K562 (cell line): Measurements from ENCODE around the gene ING1. TPM values are rescaled to one million over a fixed set of nuclear protein-coding genes. Genes with fewer than 3 reads are reported as not detected.

Experiments
- BACH1 ChIP-seq: fragments of 200-800 bp; sonication (Bioruptor generic); IDR thresholded peaks from 2 replicates; pipeline ENCODE4 v1.6.1; 2016; ENCODE audit warnings: missing genetic modification characterization, missing compliant biosample characterization
- CCNT2 ChIP-seq: IDR thresholded peaks from 2 replicates; pipeline ENCODE4 v1.6.1; 2011; ENCODE audit warnings: borderline replicate concordance, low read depth, mild to moderate bottlenecking, moderate library complexity, mixed read lengths, low read length; ENCODE audit not compliant: insufficient read length; ENCODE audit errors: extremely low read depth
- CEBPB ChIP-seq: fragments of 450-650 bp; IDR thresholded peaks from 2 replicates; pipeline ENCODE4 v1.6.1; 2016; ENCODE audit warnings: missing genetic modification characterization, missing compliant biosample characterization
- CHD1 ChIP-seq: fragments of 200-600 bp; sonication (generic); IDR thresholded peaks from one replicate; pipeline ENCODE4 v1.6.1; 2012; ENCODE audit warnings: mild to moderate bottlenecking, moderate library complexity, low read length, inconsistent platforms
- E2F8 ChIP-seq: fragments of 450-650 bp; IDR thresholded peaks from 2 replicates; pipeline ENCODE4 v1.7.1; 2018; ENCODE audit warnings: mild to moderate bottlenecking, low read depth; ENCODE audit not compliant: partially characterized antibody
- ETV6 ChIP-seq, 3 experiments: fragments of 150-350 bp in 1 of 3; sonication (generic) in 1 of 3; formaldehyde crosslinking in 1 of 3; IDR thresholded peaks; 2 replicates each; pipeline versions ENCODE4 v1.6.1 to v1.8.0; 2014 to 2022; ENCODE audit warnings: borderline replicate concordance in 2 of 3, low read depth in 2 of 3, antibody characterized with exemption in 1 of 3, low read length in 1 of 3, mild to moderate bottlenecking in 1 of 3, missing genetic modification reagents in 1 of 3
- FOS ChIP-seq: IDR thresholded peaks from 3 replicates; pipeline ENCODE4 v1.6.1; 2011; ENCODE audit not compliant: insufficient read length; ENCODE audit errors: extremely low read depth
- FOXA3 ChIP-seq, 2 experiments: fragments of 450-650 bp in 1 of 2; sonication (generic) in 1 of 2; formaldehyde crosslinking; IDR thresholded peaks in 1 of 2; conservative IDR thresholded peaks in 1 of 2; 2 replicates each; pipeline versions ENCODE4 v1.4.0 to v1.8.0; 2020 to 2022; ENCODE audit warnings: mild to moderate bottlenecking in 2 of 2, missing genetic modification reagents in 1 of 2
- RBBP5 ChIP-seq: fragments of 200-600 bp; sonication (generic); IDR thresholded peaks from 2 replicates; pipeline ENCODE4 v1.6.1; 2012; ENCODE audit warnings: borderline replicate concordance, mild to moderate bottlenecking, low read length, control low read depth, inconsistent platforms; ENCODE audit not compliant: insufficient read depth, poor library complexity, severe bottlenecking
- REST ChIP-seq, 2 experiments: fragments of 450-650 bp; formaldehyde crosslinking in 1 of 2; IDR thresholded peaks; 2 replicates each; pipeline versions ENCODE4 v1.4.0 to v1.6.1; 2014 to 2020; ENCODE audit warnings: mild to moderate bottlenecking in 2 of 2, borderline replicate concordance in 1 of 2, low read depth in 1 of 2
- ZNF174 ChIP-seq: fragments of 250-450 bp; sonication (Bioruptor Pico); IDR thresholded peaks from 2 replicates; pipeline ENCODE4 v1.4.0; 2020; ENCODE audit warnings: mild to moderate bottlenecking
- ZNF398 ChIP-seq: fragments of 250-450 bp; sonication (Bioruptor Pico); IDR thresholded peaks from 2 replicates; pipeline ENCODE4 v1.8.0; 2021; ENCODE audit warnings: moderate library complexity, mild to moderate bottlenecking, inconsistent platforms
- polyA plus RNA-seq, 8 experiments: library from polyadenylated mRNA; depleted of rRNA in 4 of 8; stranded (reverse) in 5 of 8; unstranded in 3 of 8; fragments of >200 nt; fragmentation: Nextera tagmentation in 2 of 8; fragmentation: Illumina TruSeq in 1 of 8; extraction: Ambion mirVana in 2 of 8; extraction: Trizol in 1 of 8; gene quantifications; 2 replicates each; pipeline versions ENCODE4 v1.2.1 to v1.2.3, GENCODE V29; 2011 to 2014; ENCODE audit warnings: inconsistent platforms in 1 of 8, missing spikeins in 1 of 8
- total RNA-seq, 7 experiments: library from RNA; depleted of rRNA in 6 of 7; stranded (reverse); fragments of >200 nt in 6 of 7; fragmentation: Illumina TruSeq in 2 of 7; extraction: Trizol in 2 of 7; gene quantifications; 2 replicates each; pipeline versions ENCODE4 v1.2.1 to v1.2.3, GENCODE V29; 2011 to 2021; ENCODE audit warnings: low replicate concordance in 1 of 7

Gene ING1
- total and polyA plus RNA-seq, 9 of the 15 experiments (the other 6 are each of a cell fraction or from before 2014, with no cell fraction given) = 1.0 to 20.1 (median 8.2) TPM

GRCh38 chr13:110683203-110683883 is 30.2 kb upstream of the ING1 start (continued):
- TF ChIP-seq E2F8 (no peak), REST (IDR thresholded peaks at IDR 0.05; ENCODE audit: borderline replicate concordance) (peak; percentile 23; the same call in 1 of the 2 replicates), REST (CRISPR knock-in tag; IDR thresholded peaks at IDR 0.05; ENCODE audit: low read depth) (no peak), ZNF398 (CRISPR knock-in tag) (no peak), ZNF174 (CRISPR knock-in tag) (no peak), ETV6 (IDR thresholded peaks at IDR 0.05; ENCODE audit: borderline replicate concordance in 1 of 2, low read depth in 2 of 2, low read length in 1 of 2) (no peak), ETV6 (CRISPR knock-in tag; IDR thresholded peaks at IDR 0.05; ENCODE audit: borderline replicate concordance) (no peak), RBBP5 (no peak), FOXA3 (CRISPR knock-in tag; conservative IDR thresholded peaks at IDR 0.05 in 1 of 2, IDR thresholded peaks at IDR 0.05 in 1 of 2) (no peak), CEBPB (tag) (peak; percentile 14; the same call in 1 of the 2 replicates), FOS (no peak), CHD1 (no peak), BACH1 (no peak), CCNT2 (no peak)
